HCT116 (cell line): ENCODE results near the gene SERPINI1. TPM values are rescaled to one million over a fixed set of nuclear protein-coding genes. Genes with fewer than 3 reads are reported as not detected.
A peak's percentile ranks its signal among the peaks of the same experiment; 100 is the strongest.

ENCODE experiments used
- ATAC-seq: fragments of 200-7000 bp; cut with Tn5 transposase; 2 replicates; pipeline ENCODE4 v1.9.1; 2020; ENCODE audit warnings: mild to moderate bottlenecking, moderate library complexity
- BruUV-seq: library from RNA; stranded (reverse); fragments of 400-500 nt; replicated peaks from 2 replicates; lab custom pipeline; 2021; lab: Mats Ljungman, UMichigan
- CTCF ChIA-PET: fragments of 300-600 bp; sonication (Branson Sonifier 250); formaldehyde crosslinking; loops from one replicate; lab custom pipeline; 2021; ENCODE audit warnings: antibody characterized with exemption; lab: Charles Lee
- POLR2A ChIA-PET: fragments of 300-600, 350-600 bp; sonication (Branson Sonifier 250); formaldehyde crosslinking; loops from one replicate; lab custom pipeline; 2021; ENCODE audit warnings: antibody characterized with exemption; lab: Charles Lee
- RAD21 ChIA-PET, 2 experiments: fragments of 300-600 bp; sonication (Branson Sonifier 250); formaldehyde crosslinking; loops; one replicate each; lab custom pipeline; 2023; ENCODE audit warnings: low total read pairs in 2 of 2; ENCODE audit not compliant: uncharacterized antibody in 2 of 2, unreplicated experiment in 2 of 2, low non-redundant PET in 1 of 2; lab: Charles Lee
- DNase-seq: peaks from one replicate; pipeline ENCODE4 v3.0.0-alpha.2; 2010; ENCODE audit warnings: low read depth, low spot score
- H2AFZ ChIP-seq: fragments of 200-600 bp; shearing (Covaris generic), sonication (generic); 2 replicates; pipeline ENCODE4 v1.6.1; 2017; ENCODE audit warnings: low read depth, mixed run types, mixed read lengths, antibody characterized with exemption, low read length; ENCODE audit not compliant: poor library complexity, severe bottlenecking
- H3K27ac ChIP-seq: 2 replicates; pipeline ENCODE4 v1.5.1; 2012; ENCODE audit warnings: low read depth, low read length
- H3K27me3 ChIP-seq: fragments of 200-600 bp; sonication (generic); 2 replicates; pipeline ENCODE4 v1.6.1; 2016; ENCODE audit warnings: mixed run types, low read length, mixed read lengths; ENCODE audit not compliant: insufficient read depth
- H3K36me3 ChIP-seq, 2 experiments: fragments of 200-500 bp in 1 of 2; fragments of 200-600 bp in 1 of 2; sonication (Bioruptor generic) in 1 of 2; sonication (generic) in 1 of 2; 2 replicates each; pipeline versions ENCODE4 v1.5.1 to v1.6.1; 2014 to 2016; ENCODE audit warnings: low read length in 2 of 2, inconsistent platforms in 1 of 2, mixed read lengths in 1 of 2, mixed run types in 1 of 2; ENCODE audit not compliant: insufficient read depth in 2 of 2, control insufficient read depth in 1 of 2
- H3K4me1 ChIP-seq, 2 experiments: fragments of 200-600 bp in 1 of 2; sonication (generic) in 1 of 2; 2 replicates each; pipeline versions ENCODE4 v1.5.1 to v1.6.1; 2012 to 2017; ENCODE audit warnings: low read length in 2 of 2, inconsistent platforms in 1 of 2, mild to moderate bottlenecking in 1 of 2, mixed read lengths in 1 of 2, mixed run types in 1 of 2, moderate library complexity in 1 of 2; ENCODE audit not compliant: insufficient read depth in 2 of 2, control insufficient read depth in 1 of 2
- H3K4me2 ChIP-seq: fragments of 200-600 bp; sonication (generic); 2 replicates; pipeline ENCODE4 v1.6.1; 2017; ENCODE audit warnings: mixed run types, low read length, mixed read lengths
- H3K4me3 ChIP-seq, 2 experiments: fragments of 200-600 bp in 1 of 2; sonication (generic) in 1 of 2; replicated peaks in 1 of 2; 2 replicates each; pipeline ENCODE4 v1.5.1; 2011 to 2016; ENCODE audit warnings: low read length in 2 of 2, control low read depth in 1 of 2, low read depth in 1 of 2, mild to moderate bottlenecking in 1 of 2, mixed read lengths in 1 of 2, mixed run types in 1 of 2
- H3K79me2 ChIP-seq: fragments of 200-600 bp; sonication (generic); 2 replicates; pipeline ENCODE4 v1.6.1; 2017; ENCODE audit warnings: mild to moderate bottlenecking, mixed run types, low read length, moderate library complexity, mixed read lengths; ENCODE audit not compliant: insufficient read depth
- H3K9ac ChIP-seq: fragments of 200-600 bp; sonication (generic); 2 replicates; pipeline ENCODE4 v1.6.1; 2016; ENCODE audit warnings: low read length, mixed read lengths
- H3K9me2 ChIP-seq: fragments of 200-600 bp; sonication (generic), shearing (Covaris generic); 2 replicates; pipeline ENCODE4 v1.6.1; 2017; ENCODE audit warnings: mixed run types, mild to moderate bottlenecking, moderate library complexity; ENCODE audit not compliant: insufficient read depth
- H3K9me3 ChIP-seq, 2 experiments: fragments of 200-500 bp in 1 of 2; fragments of 200-600 bp in 1 of 2; sonication (Bioruptor generic) in 1 of 2; sonication (generic) in 1 of 2; 2 replicates each; pipeline ENCODE4 v1.6.1; 2014 to 2017; ENCODE audit warnings: low read length in 2 of 2, mixed read lengths in 2 of 2, inconsistent platforms in 1 of 2, low read depth in 1 of 2, mild to moderate bottlenecking in 1 of 2, mixed run types in 1 of 2, moderate library complexity in 1 of 2; ENCODE audit not compliant: control insufficient read depth in 1 of 2, insufficient read depth in 1 of 2
- H4K20me1 ChIP-seq: fragments of 200-600 bp; sonication (generic), shearing (Covaris generic); 2 replicates; pipeline ENCODE4 v1.6.1; 2017; ENCODE audit warnings: mixed run types, mild to moderate bottlenecking, moderate library complexity; ENCODE audit not compliant: insufficient read depth
- CBX3 ChIP-seq: IDR thresholded peaks from 2 replicates; pipeline ENCODE4 v1.6.1; 2012; ENCODE audit warnings: low read depth
- CEBPB ChIP-seq: IDR thresholded peaks from 2 replicates; pipeline ENCODE4 v1.6.1; 2012; ENCODE audit warnings: low read depth
- CTCF ChIP-seq, 3 experiments: fragments of 200-600 bp in 1 of 3; sonication (generic) in 1 of 3; IDR thresholded peaks in 2 of 3; conservative IDR thresholded peaks in 1 of 3; 2 replicates each; pipeline ENCODE4 v1.5.1; 2012 to 2017; ENCODE audit warnings: low read depth in 2 of 3, low read length in 2 of 3, antibody characterized with exemption in 1 of 3, borderline replicate concordance in 1 of 3, control low read depth in 1 of 3, mild to moderate bottlenecking in 1 of 3, mixed read lengths in 1 of 3, mixed run types in 1 of 3, moderate library complexity in 1 of 3; ENCODE audit not compliant: insufficient read depth in 1 of 3
- EGR1 ChIP-seq: IDR thresholded peaks from 2 replicates; pipeline ENCODE4 v1.6.1; 2012; ENCODE audit warnings: low read depth
- EZH2 ChIP-seq: fragments of 200-600 bp; sonication (generic); IDR thresholded peaks from 2 replicates; pipeline ENCODE4 v1.6.1; 2017; ENCODE audit warnings: antibody characterized with exemption, mixed run types
- EZH2phosphoT487 ChIP-seq: fragments of 200-600 bp; IDR thresholded peaks from 2 replicates; pipeline ENCODE4 v1.6.1; 2018; ENCODE audit warnings: antibody characterized with exemption, borderline replicate concordance
- POLR2AphosphoS5 ChIP-seq: IDR thresholded peaks from 2 replicates; pipeline ENCODE4 v1.6.1; 2011; ENCODE audit warnings: mild to moderate bottlenecking, low read depth, low read length, moderate library complexity
- RAD21 ChIP-seq: IDR thresholded peaks from 2 replicates; pipeline ENCODE4 v1.6.1; 2012; ENCODE audit warnings: low read depth, mild to moderate bottlenecking
- YY1 ChIP-seq: IDR thresholded peaks from 2 replicates; pipeline ENCODE4 v1.6.1; 2011; ENCODE audit warnings: low read length, low read depth, moderate library complexity, mild to moderate bottlenecking; ENCODE audit not compliant: insufficient replicate concordance; ENCODE audit errors: extremely low read depth
- ZBTB33 ChIP-seq: IDR thresholded peaks from 2 replicates; pipeline ENCODE4 v1.6.1; 2011; ENCODE audit warnings: mild to moderate bottlenecking, low read length, moderate library complexity; ENCODE audit not compliant: insufficient replicate concordance; ENCODE audit errors: extremely low read depth
- intact Hi-C: fragments of 100-400 bp; cut with micrococcal nuclease; formaldehyde crosslinking; loops from 2 replicates; pipeline ENCODE4 v1.10.0; 2022
- total RNA-seq: library from RNA; stranded (reverse); gene quantifications from one replicate; pipeline ENCODE4 v1.2.1, GENCODE V29; 2021; ENCODE audit not compliant: unreplicated experiment

SERPINI1 gene
- total RNA-seq, 1 experiment from 2014 or later = 6.5 TPM

- TF ChIP-seq ZBTB33 (no peak), EZH2 (no peak), CBX3 (no peak), YY1 (no peak), POLR2AphosphoS5 (no peak)
Measured at GRCh38 chr3:167835953-167836352, 100.4 kb downstream of the SERPINI1 start (continued).

GRCh38 chr3:167837466-167837865 lies 101.9 kb downstream of the SERPINI1 start:
- BruUV-seq = no TSS peak
- Histone ChIP-seq H3K4me2 (no peak overlapping the region), H3K27ac (no peak overlapping the region), H3K9me2 (no peaks in the 10 kb centered on the region), H3K4me1 (no peaks in the 10 kb centered on the region), H3K36me3 (no peaks in the 10 kb centered on the region), H3K4me3 (no peak overlapping the region), H3K27me3 (no peaks in the 10 kb centered on the region), H3K9me3 (no peaks in the 10 kb centered on the region), H4K20me1 (no peaks in the 10 kb centered on the region), H3K79me2 (no peaks in the 10 kb centered on the region), H2AFZ (no peak overlapping the region), H3K9ac (no peak overlapping the region)
- ATAC-seq (no peak), DNase-seq (no peak)
- ChIA-PET CTCF (interaction anchor here (1.0 kb wide), 1 partner anchor 45 kb away, joined by 4 read pairs; no protein-coding TSS in a partner anchor), POLR2A (no interaction called here), RAD21 (no interaction called here)
- intact Hi-C loops = loop anchor here (1.0 to 5.0 kb wide), 2 partner anchors 45 to 203 kb away; no protein-coding TSS in a partner anchor
- no peak for TF ChIP-seq CEBPB
- TF ChIP-seq RAD21 = peak; percentile 48
- no peak for TF ChIP-seq EZH2phosphoT487
- TF ChIP-seq EZH2 = no peak
- peak in 2 of 3 experiments; percentile 15 to 48; a peak in 1 of 6 replicates for TF ChIP-seq CTCF (IDR thresholded peaks at IDR 0.05 in 2 of 3, conservative IDR thresholded peaks at IDR 0.05 in 1 of 3; ENCODE audit: borderline replicate concordance in 1 of 3, insufficient read depth in 1 of 3, low read depth in 2 of 3, low read length in 2 of 3)
- TF ChIP-seq EGR1 = no peak
